ENCODE data around the gene CUBN. TPM values are rescaled to one million over a fixed set of nuclear protein-coding genes. Genes with fewer than 3 reads are reported as not detected.

The CUBN gene
- total RNA-seq, 1 experiment from 2014 or later = 0.46 TPM

DNA sequence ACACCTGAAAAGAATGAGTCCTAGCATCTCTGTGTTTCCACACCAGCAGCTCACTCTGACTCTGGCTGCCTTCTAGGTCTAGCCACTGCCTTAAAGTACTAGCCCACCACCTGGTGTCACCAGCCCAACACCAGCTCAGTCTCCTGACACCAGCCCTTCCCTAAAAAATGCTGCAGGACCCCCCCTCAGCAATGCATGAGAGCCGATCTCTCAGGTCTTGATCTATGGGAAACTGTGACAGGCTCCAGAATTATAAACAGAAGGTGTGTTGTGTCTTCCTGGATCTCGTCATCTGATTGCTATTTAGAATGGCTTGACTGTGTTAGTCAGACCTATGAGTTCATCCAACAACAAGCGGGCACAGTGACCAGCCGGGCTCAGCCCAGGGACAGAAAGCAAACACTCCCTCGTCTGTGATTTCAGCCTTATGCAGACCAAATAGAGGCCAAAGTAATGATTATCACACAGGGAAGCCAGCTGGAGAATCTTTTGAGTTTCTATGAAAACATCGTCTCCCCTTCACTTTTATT is 66.6 kb downstream of the CUBN start:
- peaks cover 15% of the 10 kb centered on the region for H3K4me1 Mint-ChIP-seq
- H3K27me3 Mint-ChIP-seq (ENCODE audit: low read depth) = no peaks in the 10 kb centered on the region
- CTCF ChIA-PET = interaction anchor here (0.8 to 1.2 kb wide), 3 partner anchors 12 to 170 kb away, joined by 3 to 4 read pairs (median 3); no protein-coding TSS in a partner anchor
- no peaks in the 10 kb centered on the region for H3K36me3 Mint-ChIP-seq
- TF ChIP-seq, protein P1, sequence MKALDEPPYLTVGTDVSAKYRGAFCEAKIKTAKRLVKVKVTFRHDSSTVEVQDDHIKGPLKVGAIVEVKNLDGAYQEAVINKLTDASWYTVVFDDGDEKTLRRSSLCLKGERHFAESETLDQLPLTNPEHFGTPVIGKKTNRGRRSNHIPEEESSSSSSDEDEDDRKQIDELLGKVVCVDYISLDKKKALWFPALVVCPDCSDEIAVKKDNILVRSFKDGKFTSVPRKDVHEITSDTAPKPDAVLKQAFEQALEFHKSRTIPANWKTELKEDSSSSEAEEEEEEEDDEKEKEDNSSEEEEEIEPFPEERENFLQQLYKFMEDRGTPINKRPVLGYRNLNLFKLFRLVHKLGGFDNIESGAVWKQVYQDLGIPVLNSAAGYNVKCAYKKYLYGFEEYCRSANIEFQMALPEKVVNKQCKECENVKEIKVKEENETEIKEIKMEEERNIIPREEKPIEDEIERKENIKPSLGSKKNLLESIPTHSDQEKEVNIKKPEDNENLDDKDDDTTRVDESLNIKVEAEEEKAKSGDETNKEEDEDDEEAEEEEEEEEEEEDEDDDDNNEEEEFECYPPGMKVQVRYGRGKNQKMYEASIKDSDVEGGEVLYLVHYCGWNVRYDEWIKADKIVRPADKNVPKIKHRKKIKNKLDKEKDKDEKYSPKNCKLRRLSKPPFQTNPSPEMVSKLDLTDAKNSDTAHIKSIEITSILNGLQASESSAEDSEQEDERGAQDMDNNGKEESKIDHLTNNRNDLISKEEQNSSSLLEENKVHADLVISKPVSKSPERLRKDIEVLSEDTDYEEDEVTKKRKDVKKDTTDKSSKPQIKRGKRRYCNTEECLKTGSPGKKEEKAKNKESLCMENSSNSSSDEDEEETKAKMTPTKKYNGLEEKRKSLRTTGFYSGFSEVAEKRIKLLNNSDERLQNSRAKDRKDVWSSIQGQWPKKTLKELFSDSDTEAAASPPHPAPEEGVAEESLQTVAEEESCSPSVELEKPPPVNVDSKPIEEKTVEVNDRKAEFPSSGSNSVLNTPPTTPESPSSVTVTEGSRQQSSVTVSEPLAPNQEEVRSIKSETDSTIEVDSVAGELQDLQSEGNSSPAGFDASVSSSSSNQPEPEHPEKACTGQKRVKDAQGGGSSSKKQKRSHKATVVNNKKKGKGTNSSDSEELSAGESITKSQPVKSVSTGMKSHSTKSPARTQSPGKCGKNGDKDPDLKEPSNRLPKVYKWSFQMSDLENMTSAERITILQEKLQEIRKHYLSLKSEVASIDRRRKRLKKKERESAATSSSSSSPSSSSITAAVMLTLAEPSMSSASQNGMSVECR (CRISPR knock-in tag; IDR thresholded peaks at IDR 0.05; ENCODE audit: borderline replicate concordance) = no peak
- TF ChIP-seq TEAD4 (CRISPR knock-in tag; IDR thresholded peaks at IDR 0.05) = no peak
- TF ChIP-seq, protein P2, sequence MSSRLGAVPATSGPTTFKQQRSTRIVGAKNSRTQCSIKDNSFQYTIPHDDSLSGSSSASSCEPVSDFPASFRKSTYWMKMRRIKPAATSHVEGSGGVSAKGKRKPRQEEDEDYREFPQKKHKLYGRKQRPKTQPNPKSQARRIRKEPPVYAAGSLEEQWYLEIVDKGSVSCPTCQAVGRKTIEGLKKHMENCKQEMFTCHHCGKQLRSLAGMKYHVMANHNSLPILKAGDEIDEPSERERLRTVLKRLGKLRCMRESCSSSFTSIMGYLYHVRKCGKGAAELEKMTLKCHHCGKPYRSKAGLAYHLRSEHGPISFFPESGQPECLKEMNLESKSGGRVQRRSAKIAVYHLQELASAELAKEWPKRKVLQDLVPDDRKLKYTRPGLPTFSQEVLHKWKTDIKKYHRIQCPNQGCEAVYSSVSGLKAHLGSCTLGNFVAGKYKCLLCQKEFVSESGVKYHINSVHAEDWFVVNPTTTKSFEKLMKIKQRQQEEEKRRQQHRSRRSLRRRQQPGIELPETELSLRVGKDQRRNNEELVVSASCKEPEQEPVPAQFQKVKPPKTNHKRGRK (CRISPR knock-in tag; IDR thresholded peaks at IDR 0.05; ENCODE audit: borderline replicate concordance) = no peak
- no peak for TF ChIP-seq MXD4 (CRISPR knock-in tag; IDR thresholded peaks at IDR 0.05; ENCODE audit: borderline replicate concordance)
- TF ChIP-seq, protein P3, sequence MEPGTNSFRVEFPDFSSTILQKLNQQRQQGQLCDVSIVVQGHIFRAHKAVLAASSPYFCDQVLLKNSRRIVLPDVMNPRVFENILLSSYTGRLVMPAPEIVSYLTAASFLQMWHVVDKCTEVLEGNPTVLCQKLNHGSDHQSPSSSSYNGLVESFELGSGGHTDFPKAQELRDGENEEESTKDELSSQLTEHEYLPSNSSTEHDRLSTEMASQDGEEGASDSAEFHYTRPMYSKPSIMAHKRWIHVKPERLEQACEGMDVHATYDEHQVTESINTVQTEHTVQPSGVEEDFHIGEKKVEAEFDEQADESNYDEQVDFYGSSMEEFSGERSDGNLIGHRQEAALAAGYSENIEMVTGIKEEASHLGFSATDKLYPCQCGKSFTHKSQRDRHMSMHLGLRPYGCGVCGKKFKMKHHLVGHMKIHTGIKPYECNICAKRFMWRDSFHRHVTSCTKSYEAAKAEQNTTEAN (CRISPR knock-in tag; IDR thresholded peaks at IDR 0.05) = no peak
- no peak for TF ChIP-seq GTF2I (CRISPR knock-in tag; conservative IDR thresholded peaks at IDR 0.05)
- TF ChIP-seq, protein P4, sequence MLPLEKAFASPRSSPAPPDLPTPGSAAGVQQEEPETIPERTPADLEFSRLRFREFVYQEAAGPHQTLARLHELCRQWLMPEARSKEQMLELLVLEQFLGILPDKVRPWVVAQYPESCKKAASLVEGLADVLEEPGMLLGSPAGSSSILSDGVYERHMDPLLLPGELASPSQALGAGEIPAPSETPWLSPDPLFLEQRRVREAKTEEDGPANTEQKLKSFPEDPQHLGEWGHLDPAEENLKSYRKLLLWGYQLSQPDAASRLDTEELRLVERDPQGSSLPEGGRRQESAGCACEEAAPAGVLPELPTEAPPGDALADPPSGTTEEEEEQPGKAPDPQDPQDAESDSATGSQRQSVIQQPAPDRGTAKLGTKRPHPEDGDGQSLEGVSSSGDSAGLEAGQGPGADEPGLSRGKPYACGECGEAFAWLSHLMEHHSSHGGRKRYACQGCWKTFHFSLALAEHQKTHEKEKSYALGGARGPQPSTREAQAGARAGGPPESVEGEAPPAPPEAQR (CRISPR knock-in tag; IDR thresholded peaks at IDR 0.05) = no peak
- no peak for TF ChIP-seq ZNF416 (CRISPR knock-in tag; IDR thresholded peaks at IDR 0.05)
- no peak overlapping the region for H3K27ac Mint-ChIP-seq
- H3K4me3 Mint-ChIP-seq = no peak overlapping the region
- peak; percentile 43; the same call in 1 of the 2 replicates for ATAC-seq
- H3K9me3 Mint-ChIP-seq = no peaks in the 10 kb centered on the region
- POLR2A ChIA-PET = interaction anchor here (0.6 kb wide), 1 partner anchor 91 kb away, joined by 3 read pairs; no protein-coding TSS in a partner anchor
- DNase-seq (ENCODE audit: low spot score) = no peak

DNA sequence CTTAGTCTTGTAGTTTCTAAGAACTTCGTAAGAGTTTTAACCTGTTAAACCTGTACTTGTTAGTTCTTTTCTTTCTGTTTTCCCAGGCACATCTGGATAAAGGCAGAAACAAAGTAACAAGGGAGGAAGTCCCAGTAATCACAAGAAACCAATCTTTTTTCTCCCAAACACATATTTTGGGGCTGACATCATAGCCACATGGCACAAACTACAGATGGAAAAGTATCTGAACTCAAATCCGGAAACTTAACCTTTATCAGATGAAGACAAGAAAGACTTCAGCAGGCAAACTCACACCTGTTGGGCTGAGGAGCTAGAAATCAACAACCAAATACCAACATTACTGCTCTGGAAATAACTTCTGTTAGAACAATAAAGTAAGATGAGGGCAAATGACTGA is 67.1 kb downstream of the CUBN start:
- H3K27me3 Mint-ChIP-seq (ENCODE audit: low read depth) = no peaks in the 10 kb centered on the region

More for the DNA sequence above, 67.1 kb downstream of the CUBN start:
- no peak for ATAC-seq
- Mint-ChIP-seq H3K4me3 (no peak overlapping the region), H3K4me1 (peaks cover 15% of the 10 kb centered on the region), H3K27ac (no peak overlapping the region; the same call in 1 of the 2 replicates), H3K9me3 (no peaks in the 10 kb centered on the region), H3K36me3 (no peaks in the 10 kb centered on the region)
- TF ChIP-seq EMX1 (CRISPR knock-in tag; IDR thresholded peaks at IDR 0.05) (no peak), CREB1 (CRISPR knock-in tag; IDR thresholded peaks at IDR 0.05) (no peak), FOXJ3 (CRISPR knock-in tag; IDR thresholded peaks at IDR 0.05; ENCODE audit: borderline replicate concordance) (no peak), TCF7 (CRISPR knock-in tag; IDR thresholded peaks at IDR 0.05; ENCODE audit: low read depth) (no peak), JAZF1 (CRISPR knock-in tag; IDR thresholded peaks at IDR 0.05) (no peak), ZNF317 (CRISPR knock-in tag; IDR thresholded peaks at IDR 0.05; ENCODE audit: borderline replicate concordance, low read depth) (no peak)
- TF ChIP-seq, protein P5, sequence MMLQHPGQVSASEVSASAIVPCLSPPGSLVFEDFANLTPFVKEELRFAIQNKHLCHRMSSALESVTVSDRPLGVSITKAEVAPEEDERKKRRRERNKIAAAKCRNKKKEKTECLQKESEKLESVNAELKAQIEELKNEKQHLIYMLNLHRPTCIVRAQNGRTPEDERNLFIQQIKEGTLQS (CRISPR knock-in tag; conservative IDR thresholded peaks at IDR 0.05) = no peak
- TF ChIP-seq, protein P6, sequence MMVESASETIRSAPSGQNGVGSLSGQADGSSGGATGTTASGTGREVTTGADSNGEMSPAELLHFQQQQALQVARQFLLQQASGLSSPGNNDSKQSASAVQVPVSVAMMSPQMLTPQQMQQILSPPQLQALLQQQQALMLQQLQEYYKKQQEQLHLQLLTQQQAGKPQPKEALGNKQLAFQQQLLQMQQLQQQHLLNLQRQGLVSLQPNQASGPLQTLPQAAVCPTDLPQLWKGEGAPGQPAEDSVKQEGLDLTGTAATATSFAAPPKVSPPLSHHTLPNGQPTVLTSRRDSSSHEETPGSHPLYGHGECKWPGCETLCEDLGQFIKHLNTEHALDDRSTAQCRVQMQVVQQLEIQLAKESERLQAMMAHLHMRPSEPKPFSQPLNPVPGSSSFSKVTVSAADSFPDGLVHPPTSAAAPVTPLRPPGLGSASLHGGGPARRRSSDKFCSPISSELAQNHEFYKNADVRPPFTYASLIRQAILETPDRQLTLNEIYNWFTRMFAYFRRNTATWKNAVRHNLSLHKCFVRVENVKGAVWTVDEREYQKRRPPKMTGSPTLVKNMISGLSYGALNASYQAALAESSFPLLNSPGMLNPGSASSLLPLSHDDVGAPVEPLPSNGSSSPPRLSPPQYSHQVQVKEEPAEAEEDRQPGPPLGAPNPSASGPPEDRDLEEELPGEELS (CRISPR knock-in tag; IDR thresholded peaks at IDR 0.05) = no peak
- TF ChIP-seq, protein P7, sequence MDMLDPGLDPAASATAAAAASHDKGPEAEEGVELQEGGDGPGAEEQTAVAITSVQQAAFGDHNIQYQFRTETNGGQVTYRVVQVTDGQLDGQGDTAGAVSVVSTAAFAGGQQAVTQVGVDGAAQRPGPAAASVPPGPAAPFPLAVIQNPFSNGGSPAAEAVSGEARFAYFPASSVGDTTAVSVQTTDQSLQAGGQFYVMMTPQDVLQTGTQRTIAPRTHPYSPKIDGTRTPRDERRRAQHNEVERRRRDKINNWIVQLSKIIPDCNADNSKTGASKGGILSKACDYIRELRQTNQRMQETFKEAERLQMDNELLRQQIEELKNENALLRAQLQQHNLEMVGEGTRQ (CRISPR knock-in tag; IDR thresholded peaks at IDR 0.05) = no peak
- TF ChIP-seq, protein P8, sequence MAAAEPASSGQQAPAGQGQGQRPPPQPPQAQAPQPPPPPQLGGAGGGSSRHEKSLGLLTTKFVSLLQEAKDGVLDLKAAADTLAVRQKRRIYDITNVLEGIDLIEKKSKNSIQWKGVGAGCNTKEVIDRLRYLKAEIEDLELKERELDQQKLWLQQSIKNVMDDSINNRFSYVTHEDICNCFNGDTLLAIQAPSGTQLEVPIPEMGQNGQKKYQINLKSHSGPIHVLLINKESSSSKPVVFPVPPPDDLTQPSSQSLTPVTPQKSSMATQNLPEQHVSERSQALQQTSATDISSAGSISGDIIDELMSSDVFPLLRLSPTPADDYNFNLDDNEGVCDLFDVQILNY (CRISPR knock-in tag; IDR thresholded peaks at IDR 0.05) = no peak
- TF ChIP-seq, protein P9, sequence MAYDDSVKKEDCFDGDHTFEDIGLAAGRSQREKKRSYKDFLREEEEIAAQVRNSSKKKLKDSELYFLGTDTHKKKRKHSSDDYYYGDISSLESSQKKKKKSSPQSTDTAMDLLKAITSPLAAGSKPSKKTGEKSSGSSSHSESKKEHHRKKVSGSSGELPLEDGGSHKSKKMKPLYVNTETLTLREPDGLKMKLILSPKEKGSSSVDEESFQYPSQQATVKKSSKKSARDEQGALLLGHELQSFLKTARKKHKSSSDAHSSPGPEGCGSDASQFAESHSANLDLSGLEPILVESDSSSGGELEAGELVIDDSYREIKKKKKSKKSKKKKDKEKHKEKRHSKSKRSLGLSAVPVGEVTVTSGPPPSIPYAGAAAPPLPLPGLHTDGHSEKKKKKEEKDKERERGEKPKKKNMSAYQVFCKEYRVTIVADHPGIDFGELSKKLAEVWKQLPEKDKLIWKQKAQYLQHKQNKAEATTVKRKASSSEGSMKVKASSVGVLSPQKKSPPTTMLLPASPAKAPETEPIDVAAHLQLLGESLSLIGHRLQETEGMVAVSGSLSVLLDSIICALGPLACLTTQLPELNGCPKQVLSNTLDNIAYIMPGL (CRISPR knock-in tag; IDR thresholded peaks at IDR 0.05) = no peak
- POLR2A ChIA-PET = interaction anchor here (0.6 kb wide), 1 partner anchor 90 kb away, joined by 3 read pairs; no protein-coding TSS in a partner anchor
- DNase-seq (ENCODE audit: low spot score) = no peak
- CTCF ChIA-PET = interaction anchor here (0.8 to 1.2 kb wide), 3 partner anchors 12 to 170 kb away, joined by 3 to 4 read pairs (median 3); no protein-coding TSS in a partner anchor

Data from WTC11 (cell line).